PC-9 (cell line): ENCODE measurements around the gene IRX1. TPM values are rescaled to one million over a fixed set of nuclear protein-coding genes. Genes with fewer than 3 reads are reported as not detected.

ENCODE experiments used
- BruUV-seq: library from RNA; stranded (reverse); fragments of 400-500 nt; replicated peaks from 2 replicates; lab custom pipeline; 2021; lab: Mats Ljungman, UMichigan
- CTCF ChIA-PET: fragments of 300-600 bp; sonication (Branson Sonifier 250); formaldehyde crosslinking; loops from one replicate; lab custom pipeline; 2022; ENCODE audit warnings: antibody characterized with exemption; lab: Charles Lee
- POLR2A ChIA-PET: fragments of 300-600 bp; sonication (Branson Sonifier 250); formaldehyde crosslinking; loops from one replicate; lab custom pipeline; 2022; ENCODE audit warnings: antibody characterized with exemption; ENCODE audit not compliant: unreplicated experiment; lab: Charles Lee
- DNase-seq, 2 experiments: peaks; one replicate each; pipeline versions ENCODE4 v3.0.0 to v3.0.0-alpha.2; 2015 to 2022; ENCODE audit warnings: mixed read lengths in 1 of 2
- H2AFZ ChIP-seq: fragments of 200-600 bp; sonication (generic); 2 replicates; pipeline ENCODE4 v1.8.1; 2017; ENCODE audit warnings: antibody characterized with exemption
- H3F3A ChIP-seq: fragments of 200-600 bp; sonication (generic); 2 replicates; pipeline ENCODE4 v1.8.1; 2017; ENCODE audit warnings: antibody characterized with exemption, mild to moderate bottlenecking, low read depth; ENCODE audit not compliant: insufficient read depth
- H3K27ac ChIP-seq: fragments of 200-600 bp; sonication (generic); 2 replicates; pipeline ENCODE4 v1.6.1; 2016; ENCODE audit warnings: mixed run types
- H3K27me3 ChIP-seq: fragments of 200-600 bp; sonication (generic); 2 replicates; pipeline ENCODE4 v1.6.1; 2016; ENCODE audit warnings: low read depth, mixed run types; ENCODE audit not compliant: insufficient read depth
- H3K36me3 ChIP-seq: fragments of 200-600 bp; sonication (generic); 2 replicates; pipeline ENCODE4 v1.6.1; 2016; ENCODE audit warnings: low read depth, mixed run types
- H3K4me1 ChIP-seq: fragments of 200-600 bp; sonication (generic); replicated peaks from 2 replicates; pipeline ENCODE4 v1.6.1; 2016; ENCODE audit warnings: mixed run types; ENCODE audit not compliant: insufficient read depth
- H3K4me2 ChIP-seq: fragments of 200-600 bp; sonication (generic); 2 replicates; pipeline ENCODE4 v1.6.1; 2017; ENCODE audit warnings: mixed run types
- H3K4me3 ChIP-seq: fragments of 200-600 bp; sonication (generic); 2 replicates; pipeline ENCODE4 v1.6.1; 2016; ENCODE audit warnings: mixed run types
- H3K79me2 ChIP-seq: fragments of 200-600 bp; sonication (generic); 2 replicates; pipeline ENCODE4 v1.6.1; 2017; ENCODE audit warnings: low read depth, mixed run types
- H3K9me2 ChIP-seq: fragments of 200-600 bp; sonication (generic); 2 replicates; pipeline ENCODE4 v1.8.1; 2017; ENCODE audit warnings: mild to moderate bottlenecking; ENCODE audit not compliant: insufficient read depth
- H3K9me3 ChIP-seq: fragments of 200-600 bp; sonication (generic); 2 replicates; pipeline ENCODE4 v1.8.1; 2016; ENCODE audit warnings: low read depth; ENCODE audit not compliant: insufficient read depth
- H4K20me1 ChIP-seq: fragments of 200-600 bp; sonication (generic); 2 replicates; pipeline ENCODE4 v1.8.1; 2017; ENCODE audit not compliant: insufficient read depth
- CTCF ChIP-seq: fragments of 200-600 bp; sonication (generic); conservative IDR thresholded peaks from 2 replicates; pipeline ENCODE4 v1.6.1; 2017; ENCODE audit warnings: mixed run types, antibody characterized with exemption, mild to moderate bottlenecking, moderate library complexity
- EZH2 ChIP-seq: fragments of 200-600 bp; sonication (generic); IDR thresholded peaks from 2 replicates; pipeline ENCODE4 v1.8.0; 2017; ENCODE audit warnings: antibody characterized with exemption, low read depth
- intact Hi-C: fragments of 100-400 bp; cut with micrococcal nuclease; formaldehyde crosslinking; loops from one replicate; pipeline ENCODE4 v1.10.0; 2022; ENCODE audit not compliant: unreplicated experiment
- total RNA-seq: library from RNA; stranded (reverse); gene quantifications from 2 replicates; pipeline ENCODE4 v1.2.3, GENCODE V29; 2021

The IRX1 gene
- total RNA-seq, 1 experiment from 2014 or later, result not detected

DNA sequence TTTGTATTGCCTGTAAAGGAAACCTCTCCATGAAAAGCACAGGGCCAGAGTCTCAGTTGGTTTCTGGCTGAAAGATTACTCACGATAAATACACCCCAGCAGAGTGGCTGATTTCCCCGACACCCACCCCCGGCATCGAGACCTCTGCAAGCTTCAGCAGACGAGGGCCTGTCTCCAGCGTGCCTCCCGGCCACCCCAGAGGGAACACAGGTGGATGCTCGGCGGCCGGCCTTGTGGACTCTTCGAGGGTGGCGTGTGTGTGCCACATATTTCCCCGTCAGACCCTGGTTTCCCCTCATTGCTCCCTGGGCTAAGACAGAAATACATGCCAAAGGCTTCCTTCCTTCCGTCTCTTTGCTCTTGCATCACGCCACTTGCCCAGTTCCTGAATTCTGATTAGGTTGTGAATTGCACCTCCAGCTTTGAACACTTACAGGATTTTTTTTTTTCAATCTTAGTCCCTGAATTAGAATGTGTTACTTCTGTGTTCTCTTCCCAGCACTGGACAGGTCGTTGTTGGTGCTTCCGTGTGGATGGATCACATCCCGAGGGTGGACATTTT lies 13.6 kb downstream of the IRX1 start:
- H3K79me2 ChIP-seq, result no peaks in the 10 kb centered on the region
- BruUV-seq, result no TSS peak
- H4K20me1 ChIP-seq, result 0 out of 2 replicates have a peak, but pooled peaks cover 6% of the 10 kb centered on the region
- TF ChIP-seq CTCF (no peak), EZH2 (no peak)
- H3K4me1 ChIP-seq, result no peaks in the 10 kb centered on the region
- no peaks in the 10 kb centered on the region for H3K36me3 ChIP-seq
- no peak overlapping the region for H3K27ac ChIP-seq
- peaks cover 82% of the 10 kb centered on the region for H3K27me3 ChIP-seq
- no peak overlapping the region for H3K4me3 ChIP-seq
- H3F3A ChIP-seq, result no peaks in the 10 kb centered on the region
- no peaks in the 10 kb centered on the region for H3K9me2 ChIP-seq
- intact Hi-C loops, result no loop called here
- no peaks in the 10 kb centered on the region for H3K9me3 ChIP-seq
- no peak overlapping the region for H2AFZ ChIP-seq
- ChIA-PET POLR2A (no interaction called here), CTCF (no interaction called here)
- no peak overlapping the region for H3K4me2 ChIP-seq
- DNase-seq, result no peak

- Histone ChIP-seq H3K27me3 (peaks cover 82% of the 10 kb centered on the region), H3K4me2 (no peak overlapping the region), H3F3A (no peaks in the 10 kb centered on the region), H3K36me3 (no peaks in the 10 kb centered on the region), H4K20me1 (0 out of 2 replicates have a peak, but pooled peaks cover 6% of the 10 kb centered on the region), H3K9me3 (no peaks in the 10 kb centered on the region), H2AFZ (no peak overlapping the region), H3K27ac (no peak overlapping the region), H3K4me3 (no peak overlapping the region), H3K9me2 (no peaks in the 10 kb centered on the region), H3K79me2 (no peaks in the 10 kb centered on the region), H3K4me1 (no peaks in the 10 kb centered on the region)
- no TSS peak for BruUV-seq
- ChIA-PET CTCF (no interaction called here), POLR2A (no interaction called here)
- TF ChIP-seq EZH2, result no peak
- intact Hi-C loops, result no loop called here
- no peak for DNase-seq
These were observed 17.0 kb downstream of the IRX1 start for GRCh38 chr5:3612591-3613042.

DNA sequence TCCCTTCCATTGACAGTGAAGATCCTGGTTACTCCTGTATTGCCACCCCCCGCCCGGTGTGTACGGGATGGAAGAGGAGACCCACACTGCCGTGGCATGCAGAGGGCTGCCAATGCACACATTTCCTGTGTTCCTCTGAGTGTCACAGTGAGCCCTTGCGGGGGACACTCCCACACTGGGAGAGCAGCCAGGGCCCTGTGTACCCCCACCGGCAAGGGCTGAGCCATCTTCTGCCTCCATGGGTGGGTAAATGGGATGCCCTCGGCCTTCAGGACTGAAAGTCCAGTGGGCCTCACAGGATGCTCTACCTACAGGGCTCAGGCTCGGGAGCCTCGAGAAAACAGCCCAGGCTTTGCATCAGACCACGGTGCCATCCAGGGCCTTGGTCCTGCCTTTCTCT lies 18.1 kb downstream of the IRX1 start:
- Histone ChIP-seq H3K4me1 (no peaks in the 10 kb centered on the region), H3K79me2 (no peaks in the 10 kb centered on the region), H3K36me3 (no peaks in the 10 kb centered on the region), H3K4me3 (no peak overlapping the region), H3K4me2 (no peak overlapping the region), H2AFZ (no peak overlapping the region), H3K9me2 (no peaks in the 10 kb centered on the region), H3K27me3 (peaks cover 82% of the 10 kb centered on the region), H4K20me1 (no peaks in the 10 kb centered on the region), H3K9me3 (no peaks in the 10 kb centered on the region), H3K27ac (no peak overlapping the region), H3F3A (no peaks in the 10 kb centered on the region)
- TF ChIP-seq EZH2 (no peak), CTCF (no peak)
- no peak for DNase-seq
- BruUV-seq, result no TSS peak
- ChIA-PET CTCF (no interaction called here), POLR2A (no interaction called here)
- intact Hi-C loops, result no loop called here

GRCh38 chr5:3615217-3615616 lies 19.6 kb downstream of the IRX1 start:
- H3K36me3 ChIP-seq, result no peaks in the 10 kb centered on the region
- no peaks in the 10 kb centered on the region for H4K20me1 ChIP-seq
- POLR2A ChIA-PET, result no interaction called here
- no peaks in the 10 kb centered on the region for H3K79me2 ChIP-seq
- CTCF ChIA-PET, result no interaction called here
- H3F3A ChIP-seq, result no peaks in the 10 kb centered on the region
- no peak overlapping the region for H3K27ac ChIP-seq
- H3K9me3 ChIP-seq, result no peaks in the 10 kb centered on the region
- intact Hi-C loops, result no loop called here
- no TSS peak for BruUV-seq
- H2AFZ ChIP-seq, result no peak overlapping the region
- no peak for DNase-seq
- peaks cover 80% of the 10 kb centered on the region for H3K27me3 ChIP-seq
- no peak overlapping the region for H3K4me2 ChIP-seq
- no peaks in the 10 kb centered on the region for H3K9me2 ChIP-seq
- no peaks in the 10 kb centered on the region for H3K4me1 ChIP-seq
- no peak overlapping the region for H3K4me3 ChIP-seq
- no peak for TF ChIP-seq CTCF
- TF ChIP-seq EZH2, result no peak
